CD4-positive, alpha-beta memory T cell (primary cell): ENCODE data around the gene SEMA6D. TPM values are rescaled to one million over a fixed set of nuclear protein-coding genes. Genes with fewer than 3 reads are reported as not detected.

Experiments
- CTCF ChIA-PET: fragments of 350-600 bp; sonication (Branson Sonifier 250); formaldehyde crosslinking; loops from one replicate; lab custom pipeline; 2021; ENCODE audit warnings: inconsistent platforms; ENCODE audit not compliant: partially characterized antibody; lab: Charles Lee
- POLR2A ChIA-PET: fragments of 350-600 bp; sonication (Branson Sonifier 250); formaldehyde crosslinking; loops from one replicate; lab custom pipeline; 2021; ENCODE audit not compliant: partially characterized antibody; lab: Charles Lee
- DNase-seq, 5 donors: peaks; one replicate each; pipeline versions ENCODE4 v3.0.0 to v3.0.0-alpha.2; 2020 to 2022; ENCODE audit warnings: mixed read lengths in 1 of 5
- H3K27ac ChIP-seq: one replicate; pipeline ENCODE4 v1.7.0; 2013; ENCODE audit warnings: low read depth, low read length
- H3K27me3 ChIP-seq: 2 replicates; pipeline ENCODE4 v1.7.0; 2013; ENCODE audit warnings: mild to moderate bottlenecking, low read length, moderate library complexity; ENCODE audit not compliant: insufficient read depth
- H3K36me3 ChIP-seq: 2 replicates; pipeline ENCODE4 v1.7.0; 2013; ENCODE audit warnings: mild to moderate bottlenecking, low read length, moderate library complexity; ENCODE audit not compliant: insufficient read depth
- H3K4me1 ChIP-seq: 2 replicates; pipeline ENCODE4 v1.7.0; 2013; ENCODE audit warnings: mild to moderate bottlenecking, low read length, moderate library complexity; ENCODE audit not compliant: insufficient read depth
- H3K4me3 ChIP-seq, 2 donors: one replicate each; pipeline ENCODE4 v1.7.0; 2013; ENCODE audit warnings: low read length in 2 of 2, mild to moderate bottlenecking in 1 of 2
- H3K9me3 ChIP-seq, 2 donors: one replicate each; pipeline ENCODE4 v1.7.0; 2013; ENCODE audit warnings: low read length in 2 of 2, control low read depth in 1 of 2; ENCODE audit not compliant: control insufficient read depth in 1 of 2
- H3K27ac Mint-ChIP-seq, 7 donors: one replicate each; pipeline ENCODE4 v1.8.0; 2020 to 2021; ENCODE audit warnings: mixed read lengths in 7 of 7, mild to moderate bottlenecking in 6 of 7, inconsistent platforms in 3 of 7, moderate library complexity in 3 of 7
- H3K27me3 Mint-ChIP-seq, 2 donors: one replicate each; pipeline ENCODE4 v1.8.0; 2020 to 2021; ENCODE audit warnings: mixed read lengths in 2 of 2
- H3K36me3 Mint-ChIP-seq, 2 donors: one replicate each; pipeline ENCODE4 v1.8.0; 2020 to 2021; ENCODE audit warnings: mixed read lengths in 2 of 2, inconsistent platforms in 1 of 2, mild to moderate bottlenecking in 1 of 2
- H3K4me1 Mint-ChIP-seq, 4 donors: one replicate each; pipeline ENCODE4 v1.8.0; 2020 to 2021; ENCODE audit warnings: mixed read lengths in 4 of 4, mild to moderate bottlenecking in 1 of 4
- H3K4me3 Mint-ChIP-seq, 8 donors: one replicate each; pipeline ENCODE4 v1.8.0; 2020 to 2021; ENCODE audit warnings: mixed read lengths in 8 of 8, mild to moderate bottlenecking in 7 of 8, moderate library complexity in 6 of 8, inconsistent platforms in 3 of 8
- H3K9me3 Mint-ChIP-seq, 8 donors: one replicate each; pipeline ENCODE4 v1.8.0; 2020 to 2021; ENCODE audit warnings: mixed read lengths in 8 of 8, mild to moderate bottlenecking in 5 of 8, inconsistent platforms in 3 of 8, moderate library complexity in 1 of 8
- intact Hi-C: fragments of 100-400 bp; cut with micrococcal nuclease; formaldehyde crosslinking; loops from one replicate; pipeline ENCODE4 v1.15.1; 2023
- polyA plus RNA-seq, 2 donors: library from polyadenylated mRNA; unstranded; fragments of 300-500 nt; fragmentation: Illumina TruSeq; gene quantifications; one replicate each; pipeline ENCODE4 v1.2.3, GENCODE V29; 2021
- total RNA-seq, 2 experiments: library from RNA; stranded (reverse); gene quantifications; one replicate each; pipeline ENCODE4 v1.2.3, GENCODE V29; 2021

Gene SEMA6D
- total and polyA plus RNA-seq, 4 experiments from 2014 or later = not detected

- no peak for DNase-seq
- CTCF ChIA-PET = no interaction called here
- H3K36me3 ChIP-seq = no peaks in the 10 kb centered on the region
- Mint-ChIP-seq H3K36me3 (no peaks in the 10 kb centered on the region), H3K9me3 (peaks cover 0 to 2% (median 0%) of the 10 kb centered on the region in 8 donors), H3K27ac (no peak overlapping the region), H3K27me3 (peaks cover 0 to 2% of the 10 kb centered on the region in 2 donors), H3K4me1 (no peaks in the 10 kb centered on the region), H3K4me3 (no peak overlapping the region)
- H3K27me3 ChIP-seq = no peaks in the 10 kb centered on the region
- no peaks in the 10 kb centered on the region for H3K9me3 ChIP-seq
- no peaks in the 10 kb centered on the region for H3K4me1 ChIP-seq
- intact Hi-C loops = no loop called here
- POLR2A ChIA-PET = no interaction called here
- no peak overlapping the region for H3K27ac ChIP-seq
- H3K4me3 ChIP-seq = no peak overlapping the region
These were observed 9.9 kb upstream of the SEMA6D start for GRCh38 chr15:47707391-47707790.

GRCh38 chr15:47708161-47708980, 8.9 kb upstream of the SEMA6D start:
- CTCF ChIA-PET = no interaction called here
- Mint-ChIP-seq H3K4me1 (no peaks in the 10 kb centered on the region), H3K27me3 (peaks cover 0 to 2% of the 10 kb centered on the region in 2 donors), H3K9me3 (peaks cover 0 to 2% (median 0%) of the 10 kb centered on the region in 8 donors), H3K27ac (no peak overlapping the region), H3K4me3 (no peak overlapping the region), H3K36me3 (no peaks in the 10 kb centered on the region)
- H3K27ac ChIP-seq = no peak overlapping the region
- H3K4me1 ChIP-seq = no peaks in the 10 kb centered on the region
- no peak for DNase-seq
- H3K4me3 ChIP-seq = no peak overlapping the region
- H3K36me3 ChIP-seq = no peaks in the 10 kb centered on the region
- POLR2A ChIA-PET = no interaction called here
- H3K27me3 ChIP-seq = no peaks in the 10 kb centered on the region
- no peaks in the 10 kb centered on the region for H3K9me3 ChIP-seq
- intact Hi-C loops = no loop called here

- H3K9me3 ChIP-seq = no peaks in the 10 kb centered on the region
- peaks cover 0 to 2% (median 0%) of the 10 kb centered on the region in 8 donors for H3K9me3 Mint-ChIP-seq
- no peaks in the 10 kb centered on the region for H3K4me1 ChIP-seq
- ChIA-PET CTCF (no interaction called here), POLR2A (no interaction called here)
- peaks cover 5 to 17% of the 10 kb centered on the region in 2 donors for H3K27me3 Mint-ChIP-seq
- H3K27me3 ChIP-seq = no peaks in the 10 kb centered on the region
- H3K27ac ChIP-seq = no peak overlapping the region
- DNase-seq = no peak
- no peak overlapping the region for H3K27ac Mint-ChIP-seq
- no peaks in the 10 kb centered on the region for H3K36me3 ChIP-seq
- no peaks in the 10 kb centered on the region for H3K36me3 Mint-ChIP-seq
- intact Hi-C loops = loop anchor here (10.0 kb wide), 1 partner anchor 643 kb away; no protein-coding TSS in a partner anchor
- no peak overlapping the region for H3K4me3 Mint-ChIP-seq
- no peak overlapping the region for H3K4me3 ChIP-seq
- no peaks in the 10 kb centered on the region for H3K4me1 Mint-ChIP-seq
These were observed 5.7 kb upstream of the SEMA6D start for GRCh38 chr15:47711655-47712054.

GRCh38 chr15:47715402-47715801, 1.9 kb upstream of the SEMA6D start:
- no peak for DNase-seq
- Histone ChIP-seq H3K36me3 (no peaks in the 10 kb centered on the region), H3K4me1 (no peaks in the 10 kb centered on the region), H3K9me3 (no peaks in the 10 kb centered on the region), H3K4me3 (no peak overlapping the region), H3K27ac (no peak overlapping the region), H3K27me3 (peaks cover 7% of the 10 kb centered on the region)
- Mint-ChIP-seq H3K4me1 (peaks cover 0 to 10% (median 3%) of the 10 kb centered on the region in 4 donors), H3K27ac (no peak overlapping the region), H3K36me3 (no peaks in the 10 kb centered on the region), H3K27me3 (peaks cover 21 to 36% of the 10 kb centered on the region in 2 donors), H3K9me3 (peaks cover 0 to 2% (median 0%) of the 10 kb centered on the region in 8 donors), H3K4me3 (no peak overlapping the region)
- intact Hi-C loops = loop anchor here (10.0 kb wide), 1 partner anchor 639 kb away; no protein-coding TSS in a partner anchor
- ChIA-PET CTCF (no interaction called here), POLR2A (no interaction called here)

GRCh38 chr15:47715856-47716445, 1.4 kb upstream of the SEMA6D start:
- CTCF ChIA-PET = no interaction called here
- Mint-ChIP-seq H3K4me3 (no peak overlapping the region), H3K27ac (no peak overlapping the region), H3K27me3 (peaks cover 24 to 38% of the 10 kb centered on the region in 2 donors), H3K9me3 (peaks cover 0 to 2% (median 0%) of the 10 kb centered on the region in 8 donors), H3K36me3 (no peaks in the 10 kb centered on the region), H3K4me1 (peaks cover 0 to 10% (median 3%) of the 10 kb centered on the region in 4 donors)
- no peak overlapping the region for H3K27ac ChIP-seq
- H3K4me3 ChIP-seq = no peak overlapping the region
- H3K9me3 ChIP-seq = no peaks in the 10 kb centered on the region
- no peaks in the 10 kb centered on the region for H3K36me3 ChIP-seq
- DNase-seq = no peak
- peaks cover 7% of the 10 kb centered on the region for H3K27me3 ChIP-seq
- POLR2A ChIA-PET = no interaction called here
- intact Hi-C loops = loop anchor here (10.0 kb wide), 1 partner anchor 639 kb away; no protein-coding TSS in a partner anchor
- no peaks in the 10 kb centered on the region for H3K4me1 ChIP-seq

GRCh38 chr15:47716516-47716915, 789 bp upstream of the SEMA6D start:
- Histone ChIP-seq H3K9me3 (no peaks in the 10 kb centered on the region), H3K27me3 (peaks cover 10% of the 10 kb centered on the region), H3K27ac (no peak overlapping the region), H3K4me3 (no peak overlapping the region), H3K36me3 (no peaks in the 10 kb centered on the region), H3K4me1 (no peaks in the 10 kb centered on the region)
- DNase-seq = no peak
- no peak overlapping the region for H3K27ac Mint-ChIP-seq
- H3K9me3 Mint-ChIP-seq = peaks cover 0 to 2% (median 0%) of the 10 kb centered on the region in 8 donors
- peaks cover 0 to 10% (median 3%) of the 10 kb centered on the region in 4 donors for H3K4me1 Mint-ChIP-seq
- POLR2A ChIA-PET = no interaction called here
- H3K4me3 Mint-ChIP-seq = no peak overlapping the region
- intact Hi-C loops = loop anchor here (10.0 kb wide), 1 partner anchor 638 kb away; no protein-coding TSS in a partner anchor
- no peaks in the 10 kb centered on the region for H3K36me3 Mint-ChIP-seq
- CTCF ChIA-PET = no interaction called here
- H3K27me3 Mint-ChIP-seq = peaks cover 25 to 38% of the 10 kb centered on the region in 2 donors
